Stimulated activated CD8-positive, alpha-beta memory T cell treated with anti-CD3 and anti-CD28 coated beads, Interleukin-7, amount 100 ng/mL, for 24 hours (primary cell): Measurements from ENCODE around the gene ERC1.
"Not testable (repeated sequence)": the region's sequence is repeated elsewhere in the genome, so short reads cannot be mapped to it uniquely, and the experiment has no call there.

ENCODE experiments used
- DNase-seq: peaks from one replicate; pipeline ENCODE4 v3.0.0-alpha.2; 2020; ENCODE audit warnings: low read depth

ERC1 gene

GRCh38 chr12:1078002-1078401, 87.0 kb downstream of the ERC1 start:
- DNase-seq, result no peak

DNA sequence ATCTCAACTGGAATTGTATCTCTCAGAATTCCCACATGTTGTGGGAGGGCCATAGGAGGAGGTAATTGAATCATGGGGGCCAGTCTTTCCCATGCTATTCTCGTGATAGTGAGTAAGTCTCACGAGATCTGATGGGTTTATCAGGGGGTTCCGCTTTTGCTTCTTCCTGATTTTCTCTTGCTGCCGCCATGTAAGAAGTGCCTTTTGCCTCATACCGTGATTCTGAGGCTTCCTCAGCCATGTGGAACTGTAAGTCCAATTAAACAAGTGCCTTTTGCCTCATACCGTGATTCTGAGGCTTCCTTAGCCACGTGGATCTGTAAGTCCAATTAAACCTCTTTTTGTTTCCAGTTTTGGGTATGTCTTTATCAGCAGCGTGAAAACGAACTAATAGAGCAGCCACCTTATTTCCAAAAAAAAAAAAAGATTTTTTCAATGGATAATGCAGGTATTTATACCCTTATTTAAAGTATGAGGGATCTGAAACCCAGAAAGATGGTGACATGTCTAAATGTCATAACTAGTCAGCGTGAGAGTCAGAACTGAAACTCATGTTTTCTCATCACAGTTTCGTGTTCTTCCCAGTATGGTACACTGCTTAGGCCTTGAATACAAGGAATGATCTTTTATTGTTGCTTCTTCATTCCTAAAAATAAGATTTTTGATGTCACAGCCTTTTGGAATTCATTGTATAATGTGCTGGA, 89.6 kb downstream of the ERC1 start:
- no peak for DNase-seq

GRCh38 chr12:1083151-1083888, 92.3 kb downstream of the ERC1 start:
- DNase-seq, result no peak

DNA sequence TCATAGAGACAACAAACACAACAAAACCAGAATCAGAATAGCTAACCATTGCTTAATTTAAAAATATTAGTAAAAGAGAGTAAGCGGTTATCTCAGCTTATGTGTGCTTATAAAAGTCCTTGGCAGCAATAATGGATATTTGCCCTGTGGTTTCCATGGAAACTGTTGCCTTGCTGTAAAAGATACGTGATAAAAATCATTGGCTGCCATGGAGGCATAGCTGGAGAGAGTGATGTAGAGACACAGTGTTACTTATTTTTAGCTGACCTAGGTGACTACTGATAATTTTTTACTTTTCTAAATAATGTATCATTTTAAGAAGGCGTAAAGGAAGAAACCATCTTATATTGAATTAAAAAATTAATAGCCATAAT, 92.9 kb downstream of the ERC1 start:
- DNase-seq, result no peak

DNA sequence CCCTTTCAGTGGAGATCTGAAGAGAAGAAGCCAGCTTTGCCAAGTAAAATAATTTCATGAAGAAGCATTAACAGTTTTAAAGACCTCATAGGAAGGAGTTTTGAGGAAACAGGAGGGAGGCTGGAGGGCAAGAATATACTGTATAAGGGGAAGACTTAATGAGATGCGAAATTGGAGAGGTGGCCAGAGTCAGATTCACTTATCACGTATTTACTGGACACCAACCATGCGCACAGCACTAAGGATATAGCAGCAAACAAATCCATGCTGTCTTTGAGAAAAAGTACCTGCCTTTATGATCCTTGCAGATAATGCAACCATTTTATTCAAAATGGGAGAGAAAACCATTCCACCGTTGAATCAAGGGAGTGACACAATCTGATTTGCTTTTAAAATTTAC, 100.3 kb downstream of the ERC1 start:
- no peak for DNase-seq

DNA sequence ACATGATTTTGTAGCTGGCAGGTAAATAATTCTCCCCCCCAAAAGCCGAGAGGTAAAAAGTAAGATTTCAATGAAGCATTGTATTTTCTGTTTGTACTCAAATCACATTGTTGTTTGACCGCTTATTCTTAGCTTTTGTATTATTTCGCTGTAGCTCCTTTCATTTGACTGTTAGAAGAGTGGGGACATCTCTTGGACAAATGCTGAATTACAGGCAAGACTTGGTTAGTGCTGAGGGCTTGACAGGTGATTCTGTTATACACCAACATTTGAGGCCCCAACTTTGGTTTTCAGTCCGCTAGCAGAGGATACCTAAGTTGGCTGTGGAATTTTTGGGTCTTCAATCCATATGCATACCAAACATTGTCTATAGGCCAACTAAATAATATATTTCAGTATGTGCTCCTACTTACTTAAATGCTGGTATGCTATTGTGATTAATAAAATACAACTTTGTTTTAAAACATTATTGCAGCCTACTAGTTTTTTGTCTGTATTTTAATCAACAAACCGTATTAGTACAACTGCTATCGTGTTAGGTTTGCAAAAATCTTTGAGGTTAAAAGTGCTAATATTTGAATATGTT, 102.2 kb downstream of the ERC1 start:
- no peak for DNase-seq

DNA sequence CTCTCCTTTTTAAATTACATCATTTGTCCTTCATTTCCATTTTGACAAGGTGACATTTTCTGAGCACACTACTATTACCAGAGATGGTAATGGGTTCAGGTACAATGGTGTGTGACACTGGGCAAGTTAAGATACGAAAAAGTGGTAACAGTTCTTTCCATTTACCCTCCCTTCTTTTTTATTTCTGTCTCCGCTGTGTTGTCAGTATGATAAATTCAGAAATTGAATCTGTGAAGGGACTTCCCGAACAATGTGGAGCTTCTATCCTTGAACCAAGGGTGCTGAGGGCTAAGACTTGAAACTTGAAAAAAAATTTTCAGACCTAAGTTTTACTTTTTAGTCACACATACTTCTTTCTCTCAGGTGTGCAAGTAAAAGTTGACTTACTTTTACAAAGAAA, 103.7 kb downstream of the ERC1 start:
- no peak for DNase-seq

GRCh38 chr12:1099158-1099557, 108.1 kb downstream of the ERC1 start:
- no peak for DNase-seq

DNA sequence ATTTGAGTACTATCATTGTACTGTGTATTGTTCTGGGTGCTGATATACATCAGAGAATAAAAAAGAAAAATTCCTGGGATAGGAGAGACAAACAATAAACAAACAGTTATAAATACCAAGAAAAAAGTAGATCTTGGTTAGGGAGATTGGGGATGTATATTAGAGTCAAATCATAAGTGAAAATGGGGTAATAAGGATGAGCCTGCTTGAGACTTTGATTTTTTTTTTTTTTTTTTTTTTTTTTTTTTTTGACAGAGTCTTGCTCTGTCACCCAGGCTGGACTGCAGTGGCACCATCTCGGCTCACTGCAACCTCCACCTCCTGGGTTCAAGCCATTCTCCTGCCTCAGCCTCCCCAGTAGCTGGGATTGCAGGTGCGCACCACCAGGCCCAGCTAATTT, 108.6 kb downstream of the ERC1 start:
- DNase-seq, result not testable (repeated sequence)

DNA sequence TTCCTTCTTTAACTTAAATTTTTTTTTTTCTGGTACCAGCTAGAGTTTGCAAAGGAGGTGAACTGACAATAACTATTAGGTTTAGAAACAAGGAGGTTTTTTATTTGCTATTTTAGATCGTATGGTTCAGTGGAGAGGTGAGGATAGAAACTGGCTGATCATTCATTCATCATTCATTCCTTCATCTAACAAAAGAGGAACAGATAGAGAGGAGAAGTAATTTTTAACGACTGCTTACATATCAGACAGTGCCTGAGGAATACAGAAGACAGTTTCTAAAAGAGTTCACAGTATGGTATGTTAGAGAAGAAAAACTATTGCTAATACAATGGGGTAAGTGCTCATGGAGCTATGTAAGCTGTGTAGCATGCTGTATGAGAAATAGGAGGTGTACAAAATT, 111.1 kb downstream of the ERC1 start:
- DNase-seq, result no peak

DNA sequence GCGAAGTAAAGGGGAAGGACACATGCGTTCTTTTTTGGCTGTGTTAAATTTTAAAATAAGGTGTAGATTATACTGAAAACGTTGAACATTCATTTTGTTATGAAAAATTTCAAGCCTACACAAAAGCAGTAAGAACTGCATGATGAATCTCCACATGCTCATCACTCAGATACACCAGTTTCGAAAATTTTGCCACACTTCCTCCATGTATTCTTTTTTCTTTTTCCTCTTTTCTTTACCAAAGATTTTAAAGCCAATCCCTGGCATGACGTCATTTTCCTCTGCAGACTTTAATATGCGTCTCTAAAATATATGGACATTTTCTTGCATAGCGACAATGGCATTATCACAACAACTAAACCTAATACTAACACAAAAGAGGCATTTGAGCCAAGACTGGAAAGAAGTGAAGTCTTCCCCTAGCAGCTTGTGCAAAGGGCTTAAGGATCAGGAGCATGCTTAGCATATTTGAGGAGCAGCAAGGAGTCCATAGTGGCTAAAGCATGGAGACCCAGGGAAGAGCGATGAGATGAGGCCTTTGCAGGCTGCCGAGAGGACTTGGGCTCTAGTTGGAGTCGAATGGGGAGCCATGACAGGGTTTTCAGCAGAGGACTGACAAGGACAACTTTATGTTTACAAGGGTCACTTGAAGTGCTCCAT, 111.9 kb downstream of the ERC1 start:
- DNase-seq, result no peak

GRCh38 chr12:1103632-1104031, 112.6 kb downstream of the ERC1 start:
- DNase-seq, result no peak

DNA sequence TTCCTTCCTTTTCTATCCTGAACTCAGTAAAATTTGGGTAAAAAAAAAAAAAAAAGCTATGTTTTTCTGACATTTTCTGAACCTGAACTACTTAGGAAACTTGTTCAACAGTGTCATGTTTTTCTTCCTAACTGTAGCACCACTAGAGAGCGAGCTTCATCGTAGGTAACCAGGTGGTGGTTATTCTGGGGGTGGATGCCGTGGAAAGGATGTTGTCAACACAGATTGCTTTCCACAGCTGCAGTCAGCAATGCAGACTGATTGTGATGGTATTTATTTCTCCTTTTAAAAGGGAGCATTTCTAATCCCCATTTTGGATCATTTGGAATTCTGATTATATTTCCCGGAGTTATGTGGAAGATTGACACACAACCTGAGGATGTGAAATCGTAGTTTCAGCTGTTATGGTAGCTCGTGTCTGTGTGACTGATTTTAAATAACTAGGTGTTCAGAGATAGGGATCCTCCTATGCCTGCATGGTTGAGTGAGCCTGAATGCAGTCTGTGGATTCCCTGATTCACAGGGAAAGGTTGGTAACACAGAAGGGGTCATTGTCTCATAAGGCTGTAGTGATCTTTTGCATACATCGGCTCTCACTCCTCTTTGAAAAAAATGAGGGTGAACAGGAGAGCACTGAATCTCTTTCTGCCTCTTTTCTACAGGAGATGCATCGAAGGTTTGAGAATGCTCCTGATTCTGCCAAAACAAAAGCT, 113.2 kb downstream of the ERC1 start:
- DNase-seq, result no peak

- DNase-seq, result no peak
These were observed 116.6 kb downstream of the ERC1 start for GRCh38 chr12:1107669-1108068.

DNA sequence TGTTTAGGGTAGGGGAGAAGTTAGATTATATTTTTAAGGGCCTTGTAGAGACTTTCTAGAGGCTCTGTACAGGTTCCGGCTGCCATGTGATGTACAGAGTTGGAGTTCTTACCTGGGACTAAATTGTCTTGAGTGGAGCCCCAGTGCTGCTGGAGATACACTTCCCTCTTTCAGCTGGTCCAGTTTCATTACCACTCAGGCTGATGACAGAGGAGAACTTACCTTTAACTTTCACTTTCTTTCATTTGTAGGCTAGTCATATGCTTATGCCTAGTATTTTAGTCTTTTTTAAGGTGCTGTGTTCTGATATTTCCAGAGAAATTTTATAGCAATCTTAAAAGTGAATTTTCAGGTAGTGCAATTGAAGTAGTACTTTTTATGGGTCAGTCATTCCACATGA, 117.3 kb downstream of the ERC1 start:
- DNase-seq, result no peak

DNA sequence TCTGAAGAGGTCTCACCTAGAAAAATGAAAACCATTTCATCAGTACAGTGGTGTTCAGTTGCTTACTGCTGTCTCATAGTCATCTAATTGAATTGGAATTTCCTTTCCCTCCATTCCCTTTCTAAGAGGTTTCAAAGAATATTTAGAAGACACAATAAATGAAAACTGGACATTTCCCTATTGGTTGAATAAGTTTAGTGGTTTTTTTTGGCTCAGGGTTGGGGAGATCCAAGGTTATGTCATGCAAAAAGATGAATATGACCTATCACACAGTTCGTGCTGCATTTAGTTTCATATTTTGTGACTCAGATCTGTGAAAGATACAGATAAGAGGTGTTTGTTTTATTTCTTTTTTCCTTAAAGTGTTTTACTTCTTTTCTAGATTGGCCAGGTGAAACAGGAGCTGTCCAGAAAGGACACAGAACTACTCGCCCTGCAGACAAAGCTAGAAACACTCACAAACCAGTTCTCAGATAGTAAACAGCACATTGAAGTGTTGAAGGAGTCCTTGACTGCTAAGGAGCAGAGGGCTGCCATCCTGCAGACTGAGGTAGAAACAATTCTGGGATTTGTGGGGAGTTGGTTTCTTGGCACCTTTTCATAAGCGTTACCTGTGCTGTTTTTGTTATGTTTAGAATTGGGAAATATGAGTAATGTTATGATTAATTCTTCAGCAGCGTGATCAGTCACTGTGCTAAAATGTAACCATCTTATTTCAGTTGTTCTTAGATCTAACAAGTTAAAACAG, 124.6 kb downstream of the ERC1 start:
- no peak for DNase-seq

DNA sequence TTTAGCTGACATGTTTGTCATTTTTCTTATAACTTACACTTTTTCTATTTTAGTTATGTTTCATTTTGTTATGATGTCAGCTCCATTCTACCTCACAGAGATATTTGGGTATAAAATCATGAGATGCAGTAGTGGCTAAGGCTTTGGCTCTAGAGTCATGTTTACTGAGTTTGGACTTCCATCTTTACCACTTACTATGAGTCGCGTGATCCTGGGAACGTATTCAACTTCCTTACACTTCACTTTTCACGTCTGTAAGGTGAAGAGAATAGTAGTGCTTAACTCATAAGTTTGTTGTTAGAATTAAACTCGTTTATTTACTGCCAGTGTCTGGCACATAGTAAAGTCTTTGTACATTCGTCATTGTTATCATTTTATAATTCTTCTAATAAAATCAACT, 126.3 kb downstream of the ERC1 start:
- no peak for DNase-seq

- DNase-seq, result peak; percentile 32
These were observed 127.0 kb downstream of the ERC1 start for GRCh38 chr12:1117970-1118563.

DNA sequence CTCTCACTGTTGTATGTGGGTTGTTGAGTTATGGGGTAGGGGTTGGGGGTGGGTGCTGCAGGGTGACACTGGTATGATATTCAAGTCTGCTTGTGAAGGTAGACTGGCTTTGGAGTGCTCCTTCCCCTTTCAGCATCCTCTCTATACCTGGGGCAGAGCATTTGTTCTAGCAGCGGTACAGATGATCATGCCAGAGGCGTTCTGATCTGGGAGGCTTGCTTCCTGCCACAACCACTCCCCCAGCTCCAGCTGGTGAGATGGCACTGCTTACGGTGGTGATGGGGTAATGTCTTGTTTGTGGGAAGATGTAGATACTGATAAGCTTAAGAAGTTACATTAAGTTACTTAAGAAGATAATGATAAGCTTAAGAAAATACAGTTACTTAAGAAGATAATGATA, 131.8 kb downstream of the ERC1 start:
- no peak for DNase-seq

DNA sequence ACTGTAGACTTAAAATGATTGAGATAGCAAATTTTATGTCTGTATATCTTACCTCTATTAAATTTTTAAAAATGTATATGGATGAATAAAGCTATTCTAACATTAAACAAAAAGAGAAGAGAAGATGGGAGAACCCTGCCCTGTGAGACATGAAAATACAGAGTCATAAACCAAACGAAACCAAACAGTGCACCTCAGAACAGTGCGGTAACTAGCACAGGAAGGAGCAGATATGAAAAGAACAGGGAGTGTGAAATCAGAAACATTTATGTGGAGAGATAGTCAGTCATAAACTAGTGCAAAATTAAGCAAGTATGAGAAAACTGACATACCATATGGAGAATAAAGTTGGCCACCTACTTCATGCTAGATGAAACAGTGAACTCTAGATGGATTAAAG, 135.1 kb downstream of the ERC1 start:
- no peak for DNase-seq

GRCh38 chr12:1127021-1127420, 136.0 kb downstream of the ERC1 start:
- no peak for DNase-seq
